ENCODE measurements around the gene TNNI3. TPM values are rescaled to one million over a fixed set of nuclear protein-coding genes. Genes with fewer than 3 reads are reported as not detected.

TNNI3 gene
- 3.5 TPM for total RNA-seq

GRCh38 chr19:55157064-55157908 lies at the start of gene TNNI3:
Gene TNNI3 (minus strand): TSS chr19:55157732. CDS start chr19:55157589, 143 bp downstream.

DNA sequence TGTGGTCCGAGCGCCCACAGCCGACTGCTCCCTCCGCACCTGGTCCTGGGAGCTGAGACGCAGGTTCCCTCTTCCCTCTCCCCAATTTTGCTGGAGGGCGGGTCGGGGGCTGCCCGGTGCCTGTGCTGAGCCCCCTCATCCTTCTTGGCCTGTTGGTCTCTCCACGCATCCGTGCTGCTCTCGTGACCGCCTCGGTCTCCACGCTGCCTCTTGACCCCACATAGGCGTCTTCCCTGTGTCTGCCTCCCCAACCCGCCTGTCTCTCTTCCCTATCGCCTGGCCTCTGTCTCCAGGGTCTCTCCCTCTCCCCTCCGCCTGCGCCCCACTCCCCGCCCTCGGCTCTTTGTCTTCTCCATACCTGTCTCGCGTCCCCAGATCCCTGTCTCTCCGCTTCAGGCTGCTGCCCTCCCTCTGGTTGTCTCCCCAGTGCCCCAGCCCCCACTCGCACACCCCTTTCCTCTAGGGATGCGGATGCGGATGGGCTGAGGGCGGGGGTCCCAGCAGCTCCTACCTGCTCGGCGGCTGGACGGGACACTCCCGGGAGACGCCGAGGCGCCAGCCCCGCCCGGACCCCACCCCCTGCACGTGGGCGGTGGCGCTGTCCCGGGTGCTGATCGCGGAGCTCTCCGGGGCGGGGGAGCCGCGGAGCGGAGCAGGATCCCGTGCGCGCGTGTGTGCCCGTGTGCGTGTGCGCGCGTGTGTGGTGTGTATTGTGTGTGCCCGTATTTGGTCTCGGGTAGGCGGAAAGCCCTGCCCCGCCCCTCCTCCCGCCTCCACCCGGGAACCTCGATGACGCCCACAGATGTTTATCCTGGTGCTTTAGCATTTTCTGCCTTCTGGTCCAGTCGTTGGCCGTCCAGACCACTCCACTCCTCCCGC lies 22.3 kb upstream of the TNNI3 start, which contains the start of gene SYT5:
Gene SYT5, minus strand, starts transcription at position 684 of the 879 bp plus-strand sequence. CDS start 1,248 bp downstream, outside the sequence.

DNA sequence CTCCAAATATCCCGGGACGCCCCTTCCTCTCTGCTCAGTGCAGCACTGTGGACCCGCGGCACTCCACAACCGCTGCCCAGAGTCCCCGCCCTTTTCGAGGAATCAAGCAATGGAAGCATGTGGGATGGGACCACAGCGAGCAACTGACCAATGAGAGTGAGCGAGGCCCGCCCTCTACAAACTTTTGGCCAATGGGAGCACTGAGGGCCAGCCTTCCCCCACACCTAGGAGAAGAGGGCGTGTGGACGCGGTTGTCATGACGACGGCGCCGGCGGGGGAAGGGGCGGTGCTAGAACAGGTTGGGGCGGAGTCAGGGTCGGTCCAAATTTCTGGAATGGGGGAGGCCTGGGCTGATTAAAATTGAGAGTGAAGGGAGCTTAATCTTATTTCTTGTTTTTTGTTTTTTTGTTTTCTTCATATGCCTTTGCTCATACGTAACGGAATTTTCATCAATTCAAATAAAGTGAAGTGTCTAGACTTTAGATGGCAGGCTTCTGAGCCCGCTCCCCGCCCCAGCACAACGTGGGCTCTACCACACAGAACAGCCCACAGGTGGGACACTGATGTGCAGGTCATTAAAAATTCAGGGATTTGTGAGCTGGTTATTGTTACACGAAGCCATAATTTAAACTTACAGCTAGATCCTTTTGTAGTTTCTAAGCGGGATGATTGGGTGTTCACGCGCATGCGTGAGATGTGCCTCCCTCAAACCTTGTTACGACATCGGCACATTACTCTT lies 9.2 kb upstream of the TNNI3 start, which contains the start of gene DNAAF3:
Gene DNAAF3, minus strand, starts transcription at position 84 of the 739 bp plus-strand sequence. CDS start 200 bp downstream, outside the sequence.

GRCh38 chr19:55149078-55150003 lies 8.2 kb downstream of the TNNI3 start, which contains the start of gene TNNT1:
Gene TNNT1 (minus strand): TSS chr19:55149206. CDS start chr19:55147157, 2,049 bp downstream.

DNA sequence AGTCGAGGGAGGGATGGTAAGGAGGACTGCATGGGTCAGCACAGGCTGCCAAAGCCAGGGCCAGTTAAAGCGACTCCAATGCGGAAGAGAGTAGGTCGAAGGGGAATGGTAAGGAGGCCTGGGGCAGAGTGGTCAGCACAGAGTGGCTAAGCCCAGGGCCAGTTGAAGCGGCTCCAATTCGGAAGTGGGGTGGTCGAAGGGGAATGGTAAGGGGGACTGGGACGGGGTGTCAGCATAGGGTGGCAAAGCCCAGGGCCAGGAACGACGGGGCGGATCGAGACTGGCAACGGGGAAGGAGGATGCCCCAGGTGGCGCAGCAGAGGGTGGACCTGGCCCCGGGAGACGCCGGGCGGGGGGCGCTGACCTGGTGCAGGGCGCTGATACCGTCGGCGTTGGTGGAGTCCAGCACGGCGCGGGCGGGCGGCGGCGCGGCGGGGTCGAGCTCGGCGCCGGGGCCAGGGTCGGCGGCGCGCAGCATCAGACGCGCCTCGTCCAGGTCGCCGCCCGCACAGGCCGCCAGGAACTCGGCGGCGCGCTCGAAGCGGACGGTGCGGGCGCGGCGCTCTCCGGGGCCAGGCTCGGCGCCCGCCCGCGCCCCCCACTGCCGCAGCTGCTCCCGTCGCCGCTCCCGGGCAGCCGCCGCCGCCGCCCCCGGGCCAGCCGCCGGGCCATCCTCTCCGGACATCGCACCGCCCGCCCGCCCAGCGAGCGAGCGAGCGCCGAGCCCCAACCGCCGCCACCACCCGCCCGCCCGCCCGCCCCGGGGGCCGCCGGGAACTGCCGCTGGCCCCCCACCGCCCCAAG lies 40.5 kb downstream of the TNNI3 start, which contains the start of gene PPP1R12C:
Gene PPP1R12C, minus strand, starts transcription at position 779 of the 804 bp plus-strand sequence. Its CDS starts 94 bp downstream, at position 685.

Small RNA genes within 50 kb of the gene (small RNA-seq; reads per million reads assigned to genes)
- gene MIR7975, result not detected
- gene RF01210, result not detected

Other genes with a start within 250 kb of the TNNI3 start
- gene NLRP7, start 210.2 kb downstream of the TNNI3 start, total RNA-seq, result not detected
- 12.7 TPM for gene NLRP2, start 191.4 kb downstream of the TNNI3 start, total RNA-seq
- 0.23 TPM for gene GP6, start 119.5 kb downstream of the TNNI3 start, total RNA-seq
- 30.4 TPM for gene RDH13, start 94.6 kb downstream of the TNNI3 start, total RNA-seq
- 2.1 TPM for gene EPS8L1, start 81.9 kb downstream of the TNNI3 start, total RNA-seq
- 16.1 TPM for gene PPP1R12C, start 40.1 kb downstream of the TNNI3 start, total RNA-seq
- gene TNNT1, start 8.5 kb downstream of the TNNI3 start, total RNA-seq, result 20.5 TPM
- gene DNAAF3, start 8.9 kb upstream of the TNNI3 start, total RNA-seq, result 3.9 TPM
- gene SYT5, start 22.6 kb upstream of the TNNI3 start, total RNA-seq, result 67.4 TPM
- gene PTPRH, start 51.8 kb upstream of the TNNI3 start, total RNA-seq, result 0.69 TPM
- gene TMEM86B, start 71.0 kb upstream of the TNNI3 start, total RNA-seq, result 0.92 TPM
- 23.1 TPM for gene PPP6R1, start 101.3 kb upstream of the TNNI3 start, total RNA-seq
- gene HSPBP1, start 122.4 kb upstream of the TNNI3 start, total RNA-seq, result 29.8 TPM
- 111 TPM for gene BRSK1, start 126.3 kb upstream of the TNNI3 start, total RNA-seq
- not detected for gene TMEM150B, start 167.6 kb upstream of the TNNI3 start, total RNA-seq
- 11.3 TPM for gene KMT5C, start 182.1 kb upstream of the TNNI3 start, total RNA-seq
- 0.92 TPM for gene COX6B2, start 197.0 kb upstream of the TNNI3 start, total RNA-seq
- gene GARIN5B, start 205.5 kb upstream of the TNNI3 start, total RNA-seq, result not detected
- 0.23 TPM for gene IL11, start 212.7 kb upstream of the TNNI3 start, total RNA-seq
- gene TMEM190, start 219.1 kb upstream of the TNNI3 start, total RNA-seq, result not detected
- not detected for gene TMEM238, start 226.6 kb upstream of the TNNI3 start, total RNA-seq
- gene RPL28, start 228.2 kb upstream of the TNNI3 start, total RNA-seq, result 129 TPM